ENCODE data around the gene LRRC72. TPM values are rescaled to one million over a fixed set of nuclear protein-coding genes. Genes with fewer than 3 reads are reported as not detected.

The LRRC72 gene
- total RNA-seq, 1 donor from 2014 or later, result not detected

DNA sequence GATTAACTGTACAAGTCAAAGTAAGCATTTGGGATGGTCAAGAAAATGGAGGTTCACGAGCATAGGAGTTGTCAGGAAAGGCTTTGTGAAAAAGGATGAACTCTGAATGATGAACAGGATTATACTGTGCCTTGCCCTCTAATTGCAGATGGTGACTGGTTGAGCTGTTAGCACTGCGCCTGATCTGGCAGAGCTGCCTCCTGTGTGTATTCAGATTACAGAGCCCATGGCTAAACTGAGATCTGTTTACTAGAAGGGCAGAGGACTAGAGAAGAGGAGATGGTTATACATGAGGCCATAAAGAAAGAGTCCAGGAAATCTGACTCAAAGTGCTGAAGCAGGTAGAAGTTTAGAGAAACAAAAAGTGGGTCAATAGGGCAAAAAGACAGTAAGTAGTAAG lies 29.7 kb downstream of the LRRC72 start:
- intact Hi-C loops (cut with DNase I), result no loop called here
- no peak for TF ChIP-seq CTCF (IDR thresholded peaks at IDR 0.05)
- no peak overlapping the region for H3K4me3 ChIP-seq
- no peaks in the 10 kb centered on the region for H3K9me3 ChIP-seq
- no peaks in the 10 kb centered on the region for H3K36me3 ChIP-seq
- H3K27me3 ChIP-seq (ENCODE audit: low read depth), result no peaks in the 10 kb centered on the region
- DNase-seq (no peak), ATAC-seq (no peak)
- no peaks in the 10 kb centered on the region for H3K4me1 ChIP-seq
- no peak overlapping the region for H3K27ac ChIP-seq

GRCh38 chr7:16558761-16559302 lies 32.2 kb downstream of the LRRC72 start:
- intact Hi-C loops (cut with DNase I), result no loop called here
- no peak for ATAC-seq
- H3K4me1 ChIP-seq, result no peaks in the 10 kb centered on the region

GRCh38 chr7:16559497-16560179 lies 33.0 kb downstream of the LRRC72 start:
- intact Hi-C loops (cut with DNase I), result loop anchor here (10.0 kb wide), 1 partner anchor 485 kb away; no protein-coding TSS in a partner anchor
- H3K27me3 ChIP-seq (ENCODE audit: low read depth), result no peaks in the 10 kb centered on the region
- no peak overlapping the region for H3K4me3 ChIP-seq
- no peak for ATAC-seq
- no peak overlapping the region for H3K27ac ChIP-seq
- no peak for TF ChIP-seq CTCF (IDR thresholded peaks at IDR 0.05)
- H3K4me1 ChIP-seq, result no peaks in the 10 kb centered on the region
- no peaks in the 10 kb centered on the region for H3K9me3 ChIP-seq
- DNase-seq, result no peak
- no peaks in the 10 kb centered on the region for H3K36me3 ChIP-seq

More at GRCh38 chr7:16558761-16559302, 32.2 kb downstream of the LRRC72 start:
- Histone ChIP-seq H3K27ac (no peak overlapping the region), H3K27me3 (ENCODE audit: low read depth) (no peaks in the 10 kb centered on the region), H3K36me3 (no peaks in the 10 kb centered on the region), H3K4me3 (no peak overlapping the region), H3K9me3 (no peaks in the 10 kb centered on the region)
- TF ChIP-seq CTCF (IDR thresholded peaks at IDR 0.05), result no peak
- DNase-seq, result no peak

- intact Hi-C loops (cut with DNase I), result loop anchor here (10.0 kb wide), 1 partner anchor 487 kb away; no protein-coding TSS in a partner anchor
- no peak for TF ChIP-seq CTCF (IDR thresholded peaks at IDR 0.05)
Observed at GRCh38 chr7:16561943-16562342, 35.3 kb downstream of the LRRC72 start.

DNA sequence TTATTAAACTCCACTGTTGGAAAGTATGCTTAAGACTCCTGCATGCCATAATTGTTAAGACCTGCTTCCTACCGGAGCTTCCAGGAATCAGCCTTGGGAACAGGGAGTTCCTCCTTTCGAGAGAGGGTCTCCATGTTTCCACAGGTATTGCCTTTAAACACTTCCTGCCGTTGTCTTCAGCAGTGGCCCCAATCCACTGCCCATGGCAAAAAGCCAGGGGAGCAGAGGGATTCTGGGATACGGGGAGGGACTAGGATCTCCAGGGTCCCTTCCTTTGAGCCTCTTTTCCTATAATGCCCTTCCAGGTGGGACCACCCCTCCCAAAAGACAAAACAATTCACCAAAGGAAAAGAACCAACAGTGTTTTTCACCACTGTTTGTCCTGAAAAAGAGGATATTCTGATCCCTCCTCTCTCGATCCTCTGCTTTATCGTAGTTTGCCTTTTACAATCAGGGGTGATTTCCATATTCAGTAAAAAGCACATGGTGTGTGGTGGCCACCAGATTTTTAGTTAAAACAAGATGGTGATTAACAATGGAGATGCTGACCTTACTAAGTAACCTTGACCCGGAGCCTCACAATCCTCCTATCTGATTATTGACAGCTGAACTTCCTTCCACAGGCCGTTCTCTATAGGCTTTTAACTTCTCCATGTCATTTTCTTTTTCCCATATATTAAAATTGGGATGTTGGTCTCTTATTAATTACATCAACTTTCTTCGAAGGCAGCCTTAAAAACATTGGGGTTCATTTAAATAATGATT lies 36.0 kb downstream of the LRRC72 start:
- Histone ChIP-seq H3K27me3 (ENCODE audit: low read depth) (no peaks in the 10 kb centered on the region), H3K4me1 (no peaks in the 10 kb centered on the region), H3K36me3 (no peaks in the 10 kb centered on the region), H3K4me3 (peak overlapping the region; percentile 7), H3K9me3 (no peaks in the 10 kb centered on the region), H3K27ac (no peak overlapping the region)
- no peak for ATAC-seq
- TF ChIP-seq CTCF (IDR thresholded peaks at IDR 0.05), result no peak
- DNase-seq, result no peak
- intact Hi-C loops (cut with DNase I), result loop anchor here (10.0 kb wide), 1 partner anchor 488 kb away; no protein-coding TSS in a partner anchor

More at GRCh38 chr7:16561943-16562342, 35.3 kb downstream of the LRRC72 start:
- no peak overlapping the region for H3K27ac ChIP-seq
- H3K36me3 ChIP-seq, result no peaks in the 10 kb centered on the region
- H3K4me3 ChIP-seq, result no peak overlapping the region
- no peaks in the 10 kb centered on the region for H3K4me1 ChIP-seq
- no peaks in the 10 kb centered on the region for H3K27me3 ChIP-seq (ENCODE audit: low read depth)
- no peaks in the 10 kb centered on the region for H3K9me3 ChIP-seq
- DNase-seq, result no peak
- ATAC-seq, result no peak
